Measurements from ENCODE around the gene TSEN15.
A peak's percentile ranks its signal among the peaks of the same experiment; 100 is the strongest.

The TSEN15 gene

DNA sequence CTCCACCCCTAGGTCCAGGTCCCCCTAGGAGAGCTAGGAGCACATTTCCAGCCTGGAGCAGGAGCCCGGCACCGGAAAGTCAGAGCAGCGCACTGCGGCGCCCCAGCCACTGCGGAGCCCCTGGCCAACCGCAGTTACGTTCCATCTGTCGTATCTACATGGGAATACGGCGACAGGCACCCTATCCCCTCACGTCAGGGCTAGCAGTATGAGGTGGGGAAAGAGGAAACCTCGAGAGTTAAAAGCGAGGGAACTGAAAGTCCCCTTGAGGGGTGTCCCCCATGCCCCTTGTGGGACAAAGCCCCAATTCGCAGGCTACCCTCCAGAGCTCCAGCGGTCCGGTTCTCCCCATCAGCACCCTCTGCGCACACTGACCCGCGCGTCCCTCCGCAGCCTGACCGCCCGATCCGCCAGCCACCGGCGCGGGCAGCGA lies 15.0 kb upstream of the TSEN15 start (continued):
- TF ChIP-seq, protein P1, sequence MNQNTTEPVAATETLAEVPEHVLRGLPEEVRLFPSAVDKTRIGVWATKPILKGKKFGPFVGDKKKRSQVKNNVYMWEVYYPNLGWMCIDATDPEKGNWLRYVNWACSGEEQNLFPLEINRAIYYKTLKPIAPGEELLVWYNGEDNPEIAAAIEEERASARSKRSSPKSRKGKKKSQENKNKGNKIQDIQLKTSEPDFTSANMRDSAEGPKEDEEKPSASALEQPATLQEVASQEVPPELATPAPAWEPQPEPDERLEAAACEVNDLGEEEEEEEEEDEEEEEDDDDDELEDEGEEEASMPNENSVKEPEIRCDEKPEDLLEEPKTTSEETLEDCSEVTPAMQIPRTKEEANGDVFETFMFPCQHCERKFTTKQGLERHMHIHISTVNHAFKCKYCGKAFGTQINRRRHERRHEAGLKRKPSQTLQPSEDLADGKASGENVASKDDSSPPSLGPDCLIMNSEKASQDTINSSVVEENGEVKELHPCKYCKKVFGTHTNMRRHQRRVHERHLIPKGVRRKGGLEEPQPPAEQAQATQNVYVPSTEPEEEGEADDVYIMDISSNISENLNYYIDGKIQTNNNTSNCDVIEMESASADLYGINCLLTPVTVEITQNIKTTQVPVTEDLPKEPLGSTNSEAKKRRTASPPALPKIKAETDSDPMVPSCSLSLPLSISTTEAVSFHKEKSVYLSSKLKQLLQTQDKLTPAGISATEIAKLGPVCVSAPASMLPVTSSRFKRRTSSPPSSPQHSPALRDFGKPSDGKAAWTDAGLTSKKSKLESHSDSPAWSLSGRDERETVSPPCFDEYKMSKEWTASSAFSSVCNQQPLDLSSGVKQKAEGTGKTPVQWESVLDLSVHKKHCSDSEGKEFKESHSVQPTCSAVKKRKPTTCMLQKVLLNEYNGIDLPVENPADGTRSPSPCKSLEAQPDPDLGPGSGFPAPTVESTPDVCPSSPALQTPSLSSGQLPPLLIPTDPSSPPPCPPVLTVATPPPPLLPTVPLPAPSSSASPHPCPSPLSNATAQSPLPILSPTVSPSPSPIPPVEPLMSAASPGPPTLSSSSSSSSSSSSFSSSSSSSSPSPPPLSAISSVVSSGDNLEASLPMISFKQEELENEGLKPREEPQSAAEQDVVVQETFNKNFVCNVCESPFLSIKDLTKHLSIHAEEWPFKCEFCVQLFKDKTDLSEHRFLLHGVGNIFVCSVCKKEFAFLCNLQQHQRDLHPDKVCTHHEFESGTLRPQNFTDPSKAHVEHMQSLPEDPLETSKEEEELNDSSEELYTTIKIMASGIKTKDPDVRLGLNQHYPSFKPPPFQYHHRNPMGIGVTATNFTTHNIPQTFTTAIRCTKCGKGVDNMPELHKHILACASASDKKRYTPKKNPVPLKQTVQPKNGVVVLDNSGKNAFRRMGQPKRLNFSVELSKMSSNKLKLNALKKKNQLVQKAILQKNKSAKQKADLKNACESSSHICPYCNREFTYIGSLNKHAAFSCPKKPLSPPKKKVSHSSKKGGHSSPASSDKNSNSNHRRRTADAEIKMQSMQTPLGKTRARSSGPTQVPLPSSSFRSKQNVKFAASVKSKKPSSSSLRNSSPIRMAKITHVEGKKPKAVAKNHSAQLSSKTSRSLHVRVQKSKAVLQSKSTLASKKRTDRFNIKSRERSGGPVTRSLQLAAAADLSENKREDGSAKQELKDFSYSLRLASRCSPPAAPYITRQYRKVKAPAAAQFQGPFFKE (tag by site-specific recombination; IDR thresholded peaks at IDR 0.05; ENCODE audit: borderline replicate concordance), result no peak
- TF ChIP-seq PRDM1 (tag by site-specific recombination; IDR thresholded peaks at IDR 0.05), result peak; percentile 73
- TF ChIP-seq ZNF626 (tag by site-specific recombination; IDR thresholded peaks at IDR 0.05), result no peak
- TF ChIP-seq, protein P2, sequence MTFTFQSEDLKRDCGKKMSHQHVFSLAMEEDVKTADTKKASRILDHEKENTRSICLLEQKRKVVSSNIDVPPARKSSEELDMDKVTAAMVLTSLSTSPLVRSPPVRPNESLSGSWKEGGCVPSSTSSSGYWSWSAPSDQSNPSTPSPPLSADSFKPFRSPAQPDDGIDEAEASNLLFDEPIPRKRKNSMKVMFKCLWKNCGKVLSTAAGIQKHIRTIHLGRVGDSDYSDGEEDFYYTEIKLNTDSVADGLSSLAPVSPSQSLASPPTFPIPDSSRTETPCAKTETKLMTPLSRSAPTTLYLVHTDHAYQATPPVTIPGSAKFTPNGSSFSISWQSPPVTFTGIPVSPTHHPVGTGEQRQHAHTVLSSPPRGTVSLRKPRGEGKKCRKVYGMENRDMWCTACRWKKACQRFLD (tag by site-specific recombination; IDR thresholded peaks at IDR 0.05), result no peak
- TF ChIP-seq ZNF324 (tag by site-specific recombination; IDR thresholded peaks at IDR 0.05), result no peak
- TF ChIP-seq ZNF157 (tag by site-specific recombination; IDR thresholded peaks at IDR 0.05), result no peak
- no peak for TF ChIP-seq ZNF561 (tag by site-specific recombination; IDR thresholded peaks at IDR 0.05; ENCODE audit: borderline replicate concordance)
- no peak for TF ChIP-seq ZNF558 (tag by site-specific recombination; IDR thresholded peaks at IDR 0.05)
- no peak for TF ChIP-seq ZNF76 (tag by site-specific recombination; IDR thresholded peaks at IDR 0.05; ENCODE audit: borderline replicate concordance, low read depth)
- TF ChIP-seq, protein P3, sequence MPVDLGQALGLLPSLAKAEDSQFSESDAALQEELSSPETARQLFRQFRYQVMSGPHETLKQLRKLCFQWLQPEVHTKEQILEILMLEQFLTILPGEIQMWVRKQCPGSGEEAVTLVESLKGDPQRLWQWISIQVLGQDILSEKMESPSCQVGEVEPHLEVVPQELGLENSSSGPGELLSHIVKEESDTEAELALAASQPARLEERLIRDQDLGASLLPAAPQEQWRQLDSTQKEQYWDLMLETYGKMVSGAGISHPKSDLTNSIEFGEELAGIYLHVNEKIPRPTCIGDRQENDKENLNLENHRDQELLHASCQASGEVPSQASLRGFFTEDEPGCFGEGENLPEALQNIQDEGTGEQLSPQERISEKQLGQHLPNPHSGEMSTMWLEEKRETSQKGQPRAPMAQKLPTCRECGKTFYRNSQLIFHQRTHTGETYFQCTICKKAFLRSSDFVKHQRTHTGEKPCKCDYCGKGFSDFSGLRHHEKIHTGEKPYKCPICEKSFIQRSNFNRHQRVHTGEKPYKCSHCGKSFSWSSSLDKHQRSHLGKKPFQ (tag by site-specific recombination; IDR thresholded peaks at IDR 0.05), result no peak
- TF ChIP-seq ZNF768 (tag by site-specific recombination; IDR thresholded peaks at IDR 0.05), result no peak
- TF ChIP-seq ZNF23 (tag by site-specific recombination; IDR thresholded peaks at IDR 0.05; ENCODE audit: borderline replicate concordance), result no peak
- TF ChIP-seq GFI1B (tag by site-specific recombination; IDR thresholded peaks at IDR 0.05), result no peak
- TF ChIP-seq, protein P4, sequence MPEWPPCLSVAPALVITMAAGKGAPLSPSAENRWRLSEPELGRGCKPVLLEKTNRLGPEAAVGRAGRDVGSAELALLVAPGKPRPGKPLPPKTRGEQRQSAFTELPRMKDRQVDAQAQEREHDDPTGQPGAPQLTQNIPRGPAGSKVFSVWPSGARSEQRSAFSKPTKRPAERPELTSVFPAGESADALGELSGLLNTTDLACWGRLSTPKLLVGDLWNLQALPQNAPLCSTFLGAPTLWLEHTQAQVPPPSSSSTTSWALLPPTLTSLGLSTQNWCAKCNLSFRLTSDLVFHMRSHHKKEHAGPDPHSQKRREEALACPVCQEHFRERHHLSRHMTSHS (tag by site-specific recombination; IDR thresholded peaks at IDR 0.05), result no peak
- TF ChIP-seq ZNF239 (tag by site-specific recombination; IDR thresholded peaks at IDR 0.05), result no peak
- TF ChIP-seq, protein P5, sequence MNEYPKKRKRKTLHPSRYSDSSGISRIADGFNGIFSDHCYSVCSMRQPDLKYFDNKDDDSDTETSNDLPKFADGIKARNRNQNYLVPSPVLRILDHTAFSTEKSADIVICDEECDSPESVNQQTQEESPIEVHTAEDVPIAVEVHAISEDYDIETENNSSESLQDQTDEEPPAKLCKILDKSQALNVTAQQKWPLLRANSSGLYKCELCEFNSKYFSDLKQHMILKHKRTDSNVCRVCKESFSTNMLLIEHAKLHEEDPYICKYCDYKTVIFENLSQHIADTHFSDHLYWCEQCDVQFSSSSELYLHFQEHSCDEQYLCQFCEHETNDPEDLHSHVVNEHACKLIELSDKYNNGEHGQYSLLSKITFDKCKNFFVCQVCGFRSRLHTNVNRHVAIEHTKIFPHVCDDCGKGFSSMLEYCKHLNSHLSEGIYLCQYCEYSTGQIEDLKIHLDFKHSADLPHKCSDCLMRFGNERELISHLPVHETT (tag by site-specific recombination; IDR thresholded peaks at IDR 0.05), result no peak
- no peak for TF ChIP-seq ZNF510 (tag by site-specific recombination; IDR thresholded peaks at IDR 0.05; ENCODE audit: insufficient replicate concordance)
- TF ChIP-seq ZNF19 (tag by site-specific recombination; IDR thresholded peaks at IDR 0.05; ENCODE audit: low read depth), result no peak
- TF ChIP-seq ZNF354C (tag by site-specific recombination; IDR thresholded peaks at IDR 0.05; ENCODE audit: borderline replicate concordance, low read depth), result no peak
- TF ChIP-seq, protein P6, sequence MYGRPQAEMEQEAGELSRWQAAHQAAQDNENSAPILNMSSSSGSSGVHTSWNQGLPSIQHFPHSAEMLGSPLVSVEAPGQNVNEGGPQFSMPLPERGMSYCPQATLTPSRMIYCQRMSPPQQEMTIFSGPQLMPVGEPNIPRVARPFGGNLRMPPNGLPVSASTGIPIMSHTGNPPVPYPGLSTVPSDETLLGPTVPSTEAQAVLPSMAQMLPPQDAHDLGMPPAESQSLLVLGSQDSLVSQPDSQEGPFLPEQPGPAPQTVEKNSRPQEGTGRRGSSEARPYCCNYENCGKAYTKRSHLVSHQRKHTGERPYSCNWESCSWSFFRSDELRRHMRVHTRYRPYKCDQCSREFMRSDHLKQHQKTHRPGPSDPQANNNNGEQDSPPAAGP (tag by site-specific recombination; IDR thresholded peaks at IDR 0.05), result no peak
- peak; percentile 71 for TF ChIP-seq FEZF1 (tag by site-specific recombination; IDR thresholded peaks at IDR 0.05)
- TF ChIP-seq ZNF701 (tag by site-specific recombination; IDR thresholded peaks at IDR 0.05), result no peak
- TF ChIP-seq ZNF624 (tag by site-specific recombination; IDR thresholded peaks at IDR 0.05), result no peak
- TF ChIP-seq, protein P7, sequence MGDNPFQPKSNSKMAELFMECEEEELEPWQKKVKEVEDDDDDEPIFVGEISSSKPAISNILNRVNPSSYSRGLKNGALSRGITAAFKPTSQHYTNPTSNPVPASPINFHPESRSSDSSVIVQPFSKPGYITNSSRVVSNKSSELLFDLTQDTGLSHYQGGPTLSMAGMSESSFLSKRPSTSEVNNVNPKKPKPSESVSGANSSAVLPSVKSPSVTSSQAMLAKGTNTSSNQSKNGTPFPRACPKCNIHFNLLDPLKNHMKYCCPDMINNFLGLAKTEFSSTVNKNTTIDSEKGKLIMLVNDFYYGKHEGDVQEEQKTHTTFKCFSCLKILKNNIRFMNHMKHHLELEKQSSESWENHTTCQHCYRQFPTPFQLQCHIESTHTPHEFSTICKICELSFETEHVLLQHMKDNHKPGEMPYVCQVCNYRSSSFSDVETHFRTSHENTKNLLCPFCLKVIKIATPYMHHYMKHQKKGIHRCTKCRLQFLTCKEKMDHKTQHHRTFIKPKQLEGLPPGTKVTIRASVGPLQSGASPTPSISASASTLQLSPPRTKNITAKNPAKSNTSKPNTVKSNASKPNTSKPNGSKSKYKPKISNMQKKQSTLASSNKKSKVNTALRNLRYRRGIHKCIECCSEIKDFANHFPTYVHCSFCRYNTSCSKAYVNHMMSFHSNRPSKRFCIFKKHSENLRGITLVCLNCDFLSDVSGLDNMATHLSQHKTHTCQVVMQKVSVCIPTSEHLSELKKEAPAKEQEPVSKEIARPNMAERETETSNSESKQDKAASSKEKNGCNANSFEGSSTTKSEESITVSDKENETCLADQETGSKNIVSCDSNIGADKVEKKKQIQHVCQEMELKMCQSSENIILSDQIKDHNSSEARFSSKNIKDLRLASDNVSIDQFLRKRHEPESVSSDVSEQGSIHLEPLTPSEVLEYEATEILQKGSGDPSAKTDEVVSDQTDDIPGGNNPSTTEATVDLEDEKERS (tag by site-specific recombination; IDR thresholded peaks at IDR 0.05), result no peak

Measured in HEK293 (cell line).